ENCODE data around the gene CACNB4. TPM values are rescaled to one million over a fixed set of nuclear protein-coding genes. Genes with fewer than 3 reads are reported as not detected.
"Not testable (repeated sequence)": the region's sequence is repeated elsewhere in the genome, so short reads cannot be mapped to it uniquely, and the experiment has no call there.

Gene CACNB4
- total RNA-seq, 2 experiments from 2014 or later: 0.34 to 0.41 TPM

- H3K4me3 Mint-ChIP-seq: no peak overlapping the region
- no peak for TF ChIP-seq CTCF (IDR thresholded peaks at IDR 0.05)
- ATAC-seq: no peak
- intact Hi-C loops (cut with micrococcal nuclease): no loop called here
- no peaks in the 10 kb centered on the region for H3K27me3 Mint-ChIP-seq
- peaks cover 19% of the 10 kb centered on the region for H3K36me3 Mint-ChIP-seq (ENCODE audit: low read depth)
- POLR2A ChIA-PET: no interaction called here
- no peaks in the 10 kb centered on the region for H3K9me3 Mint-ChIP-seq
- peaks cover 3% of the 10 kb centered on the region for H3K4me1 Mint-ChIP-seq (ENCODE audit: low read depth)
- no peak overlapping the region for H3K27ac Mint-ChIP-seq
- CTCF ChIA-PET: no interaction called here
- no peak for DNase-seq
These were observed 295.0 kb downstream of the CACNB4 start for GRCh38 chr2:151803811-151804210.

DNA sequence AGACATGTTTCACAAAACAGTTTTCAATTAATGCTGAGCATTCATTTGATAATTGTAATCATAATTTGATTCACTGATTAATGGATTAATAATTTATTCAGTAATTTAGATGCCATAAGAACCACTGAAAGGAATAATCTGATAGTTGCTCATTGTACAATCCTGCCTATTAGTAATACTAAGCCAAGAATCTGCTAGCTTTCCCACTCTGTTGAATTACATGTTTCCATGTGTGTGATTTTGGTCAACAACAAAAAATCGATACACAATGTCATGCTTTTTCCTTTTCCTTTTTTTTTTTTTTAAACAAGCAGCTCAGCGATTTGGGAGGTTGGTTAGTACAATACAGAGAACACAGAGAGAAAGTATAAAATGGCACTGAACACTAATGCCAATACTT, 296.5 kb downstream of the CACNB4 start:
- no peak overlapping the region for H3K27ac Mint-ChIP-seq
- H3K9me3 Mint-ChIP-seq: no peaks in the 10 kb centered on the region
- DNase-seq (no peak), ATAC-seq (no peak)
- intact Hi-C loops (cut with micrococcal nuclease): no loop called here
- no peak for TF ChIP-seq CTCF (IDR thresholded peaks at IDR 0.05)
- peaks cover 3% of the 10 kb centered on the region for H3K4me1 Mint-ChIP-seq (ENCODE audit: low read depth)
- no peak overlapping the region for H3K4me3 Mint-ChIP-seq
- ChIA-PET POLR2A (interaction anchor here (0.9 kb wide), 1 partner anchor 25 kb away, joined by 3 read pairs; no protein-coding TSS in a partner anchor), CTCF (no interaction called here)
- no peaks in the 10 kb centered on the region for H3K27me3 Mint-ChIP-seq
- peaks cover 20% of the 10 kb centered on the region for H3K36me3 Mint-ChIP-seq (ENCODE audit: low read depth)

GRCh38 chr2:151799886-151800292, 299.0 kb downstream of the CACNB4 start:
- DNase-seq (no peak), ATAC-seq (no peak)
- ChIA-PET POLR2A (no interaction called here), CTCF (interaction anchor here (1.0 kb wide), 1 partner anchor 8 kb away, joined by 3 read pairs; no protein-coding TSS in a partner anchor)
- Mint-ChIP-seq H3K27ac (no peak overlapping the region), H3K9me3 (no peaks in the 10 kb centered on the region), H3K4me1 (ENCODE audit: low read depth) (peaks cover 3% of the 10 kb centered on the region), H3K36me3 (ENCODE audit: low read depth) (peaks cover 28% of the 10 kb centered on the region), H3K27me3 (no peaks in the 10 kb centered on the region), H3K4me3 (no peak overlapping the region)
- no peak for TF ChIP-seq CTCF (IDR thresholded peaks at IDR 0.05)
- intact Hi-C loops (cut with micrococcal nuclease): no loop called here

DNA sequence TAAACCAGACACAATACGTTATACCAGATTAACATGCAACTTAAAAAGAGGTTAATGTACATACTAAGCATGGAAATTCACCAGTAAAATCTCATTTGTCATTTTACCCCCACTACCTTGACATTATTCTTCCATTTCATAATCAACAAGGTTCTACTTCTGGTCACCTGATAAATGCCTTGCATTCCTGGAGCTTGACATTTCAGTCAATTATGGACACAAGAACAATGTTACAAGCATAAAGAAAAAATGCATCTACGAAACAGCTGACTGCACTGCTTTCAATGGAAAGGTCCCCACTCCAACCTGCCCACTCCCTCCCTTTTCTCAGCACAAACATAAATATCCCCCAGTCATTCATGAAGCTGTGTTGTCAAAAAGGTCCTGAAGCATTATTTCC, 302.1 kb downstream of the CACNB4 start:
- intact Hi-C loops (cut with micrococcal nuclease): no loop called here
- ATAC-seq (no peak), DNase-seq (no peak)
- Mint-ChIP-seq H3K9me3 (peaks cover 2% of the 10 kb centered on the region), H3K4me1 (ENCODE audit: low read depth) (peaks cover 3% of the 10 kb centered on the region), H3K4me3 (no peak overlapping the region), H3K36me3 (ENCODE audit: low read depth) (peaks cover 24% of the 10 kb centered on the region), H3K27ac (no peak overlapping the region), H3K27me3 (no peaks in the 10 kb centered on the region)
- TF ChIP-seq CTCF (IDR thresholded peaks at IDR 0.05): no peak
- POLR2A ChIA-PET: no interaction called here
- CTCF ChIA-PET: no interaction called here

GRCh38 chr2:151795646-151796240, 303.1 kb downstream of the CACNB4 start:
- Mint-ChIP-seq H3K36me3 (ENCODE audit: low read depth) (peaks cover 23% of the 10 kb centered on the region), H3K27ac (no peak overlapping the region), H3K9me3 (peaks cover 2% of the 10 kb centered on the region), H3K4me1 (ENCODE audit: low read depth) (no peaks in the 10 kb centered on the region), H3K4me3 (no peak overlapping the region), H3K27me3 (no peaks in the 10 kb centered on the region)
- intact Hi-C loops (cut with micrococcal nuclease): no loop called here
- no peak for ATAC-seq
- TF ChIP-seq CTCF (IDR thresholded peaks at IDR 0.05): no peak
- ChIA-PET POLR2A (no interaction called here), CTCF (no interaction called here)
- DNase-seq: no peak

DNA sequence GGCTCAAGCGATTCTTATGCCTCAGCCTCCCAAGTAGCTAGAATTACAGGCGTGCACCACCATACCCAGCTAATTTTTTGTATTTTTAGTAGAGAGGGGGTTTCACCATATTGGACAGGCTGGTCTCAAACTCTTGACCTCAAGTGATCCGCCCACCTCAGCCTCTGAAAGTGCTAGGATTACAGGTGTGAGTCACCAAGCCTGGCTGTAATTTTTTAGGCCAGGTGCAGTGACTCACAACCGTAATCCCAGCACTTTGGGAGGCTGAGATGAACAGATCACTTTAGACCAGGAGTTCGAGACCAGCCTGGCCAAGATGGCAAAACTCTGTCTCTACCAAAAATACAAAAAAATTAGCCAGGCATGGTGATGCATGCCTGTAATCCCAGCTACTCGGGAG, 304.4 kb downstream of the CACNB4 start:
- POLR2A ChIA-PET; H3K27ac Mint-ChIP-seq; H3K4me1 Mint-ChIP-seq (ENCODE audit: low read depth); H3K9me3 Mint-ChIP-seq; H3K4me3 Mint-ChIP-seq; CTCF ChIA-PET; ATAC-seq; H3K27me3 Mint-ChIP-seq; intact Hi-C loops (cut with micrococcal nuclease); DNase-seq: not testable (repeated sequence)
- peaks cover 24% of the 10 kb centered on the region for H3K36me3 Mint-ChIP-seq (ENCODE audit: low read depth)
